HG03439 (cell line): ENCODE data around the gene AZU1.
"Not testable (repeated sequence)": the region's sequence is repeated elsewhere in the genome, so short reads cannot be mapped to it uniquely, and the experiment has no call there.

ENCODE experiments used
- ATAC-seq: cut with Tn5 transposase; IDR thresholded peaks from one replicate; pipeline ENCODE4 v1.9.1; 2021; ENCODE audit warnings: mild to moderate bottlenecking, moderate library complexity; ENCODE audit not compliant: unreplicated experiment

The AZU1 gene

DNA sequence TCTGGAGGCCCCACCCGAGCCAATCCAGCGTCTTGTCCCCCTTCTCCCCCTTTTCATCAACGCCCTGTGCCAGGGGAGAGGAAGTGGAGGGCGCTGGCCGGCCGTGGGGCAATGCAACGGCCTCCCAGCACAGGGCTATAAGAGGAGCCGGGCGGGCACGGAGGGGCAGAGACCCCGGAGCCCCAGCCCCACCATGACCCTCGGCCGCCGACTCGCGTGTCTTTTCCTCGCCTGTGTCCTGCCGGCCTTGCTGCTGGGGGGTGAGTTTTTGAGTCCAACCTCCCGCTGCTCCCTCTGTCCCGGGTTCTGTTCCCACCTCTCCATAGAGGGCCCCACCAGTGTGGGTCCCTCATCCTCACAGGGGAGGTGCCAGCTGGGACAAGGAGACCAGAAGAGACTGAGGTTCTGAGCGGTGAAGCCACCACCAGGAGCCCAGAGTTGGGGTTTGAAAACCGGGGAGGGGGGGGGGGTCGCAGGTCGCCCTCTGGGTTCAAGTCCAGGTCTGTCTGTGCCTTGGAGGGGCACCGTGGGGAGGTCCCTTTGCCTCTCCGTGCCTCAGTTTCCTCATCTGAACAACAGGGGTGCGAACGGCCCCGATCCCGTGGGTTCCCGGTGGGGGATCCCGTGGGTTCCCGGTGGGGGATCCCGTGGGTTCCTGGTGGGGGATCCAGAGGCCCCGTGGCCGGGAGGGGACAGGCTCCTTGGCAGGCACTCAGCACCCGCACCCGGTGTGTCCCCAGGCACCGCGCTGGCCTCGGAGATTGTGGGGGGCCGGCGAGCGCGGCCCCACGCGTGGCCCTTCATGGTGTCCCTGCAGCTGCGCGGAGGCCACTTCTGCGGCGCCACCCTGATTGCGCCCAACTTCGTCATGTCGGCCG is 24.7 kb downstream of the AZU1 start, which contains the start of gene ELANE:
Gene ELANE, plus strand, starts transcription at position 168 of the 878 bp plus-strand sequence. Its CDS starts 26 bp downstream, at position 194.
- no peak for ATAC-seq

DNA sequence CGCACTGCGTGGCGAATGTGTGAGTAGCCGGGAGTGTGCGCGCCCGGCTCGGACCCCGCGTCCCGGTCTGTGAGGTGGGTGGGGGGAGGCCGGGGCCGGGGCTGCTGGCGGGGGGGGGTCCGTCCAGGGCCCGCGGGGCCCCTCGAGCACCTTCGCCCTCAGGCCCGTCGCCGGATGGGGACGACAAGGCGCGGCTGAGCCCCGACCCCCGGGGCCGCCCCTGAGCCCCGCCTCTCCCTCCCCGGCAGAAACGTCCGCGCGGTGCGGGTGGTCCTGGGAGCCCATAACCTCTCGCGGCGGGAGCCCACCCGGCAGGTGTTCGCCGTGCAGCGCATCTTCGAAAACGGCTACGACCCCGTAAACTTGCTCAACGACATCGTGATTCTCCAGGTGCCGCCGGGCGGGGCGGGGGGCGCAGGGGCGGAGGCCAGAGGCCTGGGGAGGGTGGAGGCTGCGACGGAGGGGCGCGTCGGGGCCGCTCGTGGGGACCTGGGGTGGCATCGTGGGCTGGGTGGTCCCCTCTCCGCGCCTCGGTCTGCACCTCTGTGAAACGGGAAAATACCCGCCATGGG is 25.5 kb downstream of the AZU1 start:
- no peak for ATAC-seq

DNA sequence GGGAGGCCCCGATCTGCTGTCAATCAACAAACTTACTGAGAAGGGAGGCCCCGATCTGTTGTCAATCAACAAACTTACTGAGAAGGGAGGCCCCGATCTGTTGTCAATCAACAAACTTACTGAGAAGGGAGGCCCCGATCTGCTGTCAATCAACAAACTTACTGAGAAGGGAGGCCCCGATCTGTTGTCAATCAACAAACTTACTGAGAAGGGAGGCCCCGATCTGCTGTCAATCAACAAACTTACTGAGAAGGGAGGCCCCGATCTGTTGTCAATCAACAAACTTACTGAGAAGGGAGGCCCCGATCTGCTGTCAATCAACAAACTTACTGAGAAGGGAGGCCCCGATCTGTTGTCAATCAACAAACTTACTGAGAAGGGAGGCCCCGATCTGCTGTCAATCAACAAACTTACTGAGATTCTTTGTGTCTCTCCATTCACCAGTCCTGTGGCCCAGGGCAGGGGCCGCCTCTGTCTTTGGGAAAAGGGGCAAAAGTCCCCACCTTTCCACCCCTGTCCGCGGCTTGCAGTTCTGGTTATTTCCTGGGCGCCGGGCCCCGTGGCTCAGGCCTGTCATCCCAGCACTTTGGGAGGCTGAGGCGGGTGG is 26.1 kb downstream of the AZU1 start:
- ATAC-seq: not testable (repeated sequence)

DNA sequence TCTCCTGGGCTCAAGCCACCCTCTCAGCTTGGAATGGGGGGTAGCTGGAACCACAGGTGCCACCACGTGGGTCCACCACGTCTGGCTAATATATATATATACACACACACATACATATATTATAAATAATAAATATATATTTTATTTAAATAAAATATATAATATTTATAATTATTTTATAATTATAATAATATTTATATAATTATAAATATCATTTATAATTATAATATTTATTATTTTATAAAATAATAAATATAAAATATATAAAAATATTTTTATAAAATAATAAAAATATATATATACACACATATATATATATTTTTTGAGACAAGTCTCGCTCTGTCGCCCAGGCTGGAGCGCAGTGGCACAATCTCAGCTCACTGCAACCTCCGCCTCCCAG is 26.9 kb downstream of the AZU1 start:
- no peak for ATAC-seq

DNA sequence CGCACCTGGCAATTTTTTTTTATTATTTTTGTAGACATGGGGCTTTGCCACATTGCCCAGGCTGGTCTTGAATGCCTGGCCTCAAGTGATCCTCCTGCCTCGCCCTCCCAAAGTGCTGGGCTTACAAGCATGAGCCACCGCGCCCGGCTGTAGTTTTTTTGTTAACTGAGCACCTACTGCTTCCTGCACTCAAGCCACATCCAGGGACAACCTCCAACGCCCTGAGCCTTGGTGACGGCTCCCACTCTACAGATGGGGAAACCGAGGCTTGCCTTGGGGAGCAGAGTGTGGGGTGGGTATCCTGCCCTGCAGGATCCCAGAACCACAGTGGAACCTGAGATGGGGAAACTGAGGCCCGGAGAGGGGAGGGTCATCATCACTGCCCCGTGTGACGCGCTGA is 27.5 kb downstream of the AZU1 start:
- no peak for ATAC-seq

DNA sequence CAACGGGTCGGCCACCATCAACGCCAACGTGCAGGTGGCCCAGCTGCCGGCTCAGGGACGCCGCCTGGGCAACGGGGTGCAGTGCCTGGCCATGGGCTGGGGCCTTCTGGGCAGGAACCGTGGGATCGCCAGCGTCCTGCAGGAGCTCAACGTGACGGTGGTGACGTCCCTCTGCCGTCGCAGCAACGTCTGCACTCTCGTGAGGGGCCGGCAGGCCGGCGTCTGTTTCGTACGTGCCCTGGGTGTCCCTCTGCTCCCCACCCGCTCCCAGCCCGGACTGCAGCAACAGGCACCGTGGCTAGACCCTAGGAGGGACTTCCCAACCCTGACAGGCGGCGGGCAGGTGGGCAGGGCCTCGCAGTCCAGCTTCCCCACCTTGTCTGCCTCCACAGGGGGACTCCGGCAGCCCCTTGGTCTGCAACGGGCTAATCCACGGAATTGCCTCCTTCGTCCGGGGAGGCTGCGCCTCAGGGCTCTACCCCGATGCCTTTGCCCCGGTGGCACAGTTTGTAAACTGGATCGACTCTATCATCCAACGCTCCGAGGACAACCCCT is 28.0 kb downstream of the AZU1 start:
- ATAC-seq: no peak

DNA sequence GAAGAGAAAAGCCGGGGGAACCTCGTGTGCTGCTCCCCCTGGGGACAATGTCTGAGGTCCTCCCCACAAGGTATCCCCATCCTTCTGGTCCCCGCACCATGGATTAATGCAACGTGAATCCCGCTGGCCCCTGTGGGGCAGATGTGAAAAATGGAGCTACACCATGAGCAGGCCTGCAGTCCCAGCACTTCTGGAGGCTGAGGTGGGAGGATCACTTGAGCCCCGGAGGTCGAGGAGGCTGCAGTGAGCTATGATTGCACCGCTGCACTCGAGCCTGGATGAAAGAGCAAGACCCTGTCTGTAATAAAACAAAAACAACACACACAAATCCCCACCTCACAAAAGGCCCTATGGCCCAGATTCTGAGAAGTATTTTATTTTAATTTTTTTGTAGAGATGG is 30.6 kb downstream of the AZU1 start:
- no peak for ATAC-seq

DNA sequence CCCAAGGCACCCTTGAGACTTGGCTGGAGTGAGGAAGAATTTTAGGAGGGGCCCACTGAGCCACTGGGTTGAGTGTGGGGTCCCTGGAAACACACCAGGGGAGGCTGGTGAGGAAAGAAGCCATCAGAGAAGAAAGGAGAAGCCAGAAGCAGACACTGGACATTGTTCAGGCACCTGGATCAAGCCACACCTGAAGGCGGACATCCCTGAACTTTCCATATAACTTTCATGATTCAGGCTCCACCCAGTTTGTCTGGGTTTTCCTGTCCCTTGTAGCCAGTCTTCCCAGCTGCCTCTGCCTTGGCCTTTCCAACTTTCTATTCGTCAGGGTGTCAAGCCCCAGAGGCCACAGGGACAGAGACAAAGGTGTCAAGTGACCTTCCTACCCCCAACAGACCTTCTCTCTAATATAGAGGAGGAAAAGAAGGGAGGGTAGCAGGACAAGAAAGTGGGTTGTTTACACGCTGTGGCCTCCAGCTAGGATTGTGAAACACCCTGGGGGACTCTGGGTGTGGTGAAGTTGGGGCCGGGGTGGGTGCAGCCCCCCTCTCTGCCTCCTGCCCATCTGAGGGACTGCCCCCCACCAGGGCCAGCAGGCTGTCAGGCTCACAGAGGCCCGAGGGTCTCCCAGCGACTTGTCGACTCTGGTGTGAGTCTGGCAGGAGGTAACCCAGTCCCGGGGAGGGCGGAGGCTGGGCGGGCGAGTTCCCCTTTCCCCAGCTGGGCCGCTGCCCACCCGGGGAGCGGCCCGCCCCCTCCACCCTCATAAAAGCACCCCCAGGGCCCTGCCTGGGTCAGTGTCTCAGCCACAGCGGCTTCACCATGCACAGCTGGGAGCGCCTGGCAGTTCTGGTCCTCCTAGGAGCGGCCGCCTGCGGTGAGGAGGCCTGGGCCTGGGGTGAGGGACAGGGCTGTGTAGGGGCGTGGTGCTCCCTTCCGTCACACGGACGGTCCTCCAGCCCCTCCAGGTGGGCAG is 31.5 kb downstream of the AZU1 start, which contains the start of gene CFD:
Gene CFD, plus strand, starts transcription at position 797 of the 976 bp plus-strand sequence. Its CDS starts 26 bp downstream, at position 823.
- no peak for ATAC-seq

DNA sequence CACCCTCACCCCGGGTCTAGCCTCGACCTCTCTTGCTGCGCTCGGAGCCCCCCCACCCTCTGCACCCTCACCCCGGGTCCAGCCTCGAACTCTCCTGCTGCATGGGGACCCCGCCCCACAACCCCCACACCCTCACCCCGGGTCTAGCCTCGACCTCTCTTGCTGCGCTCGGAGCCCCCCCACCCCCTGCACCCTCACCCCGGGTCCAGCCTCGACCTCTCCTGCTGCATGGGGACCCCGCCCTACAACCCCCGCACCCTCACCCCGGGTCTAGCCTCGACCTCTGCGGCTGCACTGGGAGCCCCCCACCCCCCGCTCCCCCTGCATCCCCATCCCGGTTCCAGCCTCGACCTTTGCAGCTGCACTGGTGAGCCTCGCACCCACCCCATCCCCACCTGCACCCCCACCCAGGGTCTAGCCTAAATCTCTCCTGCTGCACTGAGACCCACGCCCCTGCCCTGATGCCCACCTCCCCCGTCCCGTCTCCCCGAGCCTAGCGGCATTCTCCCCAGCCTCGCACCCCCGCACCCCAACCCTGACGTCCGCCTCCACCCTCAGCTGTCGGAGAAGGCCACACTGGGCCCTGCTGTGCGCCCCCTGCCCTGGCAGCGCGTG is 33.6 kb downstream of the AZU1 start:
- ATAC-seq: no peak

DNA sequence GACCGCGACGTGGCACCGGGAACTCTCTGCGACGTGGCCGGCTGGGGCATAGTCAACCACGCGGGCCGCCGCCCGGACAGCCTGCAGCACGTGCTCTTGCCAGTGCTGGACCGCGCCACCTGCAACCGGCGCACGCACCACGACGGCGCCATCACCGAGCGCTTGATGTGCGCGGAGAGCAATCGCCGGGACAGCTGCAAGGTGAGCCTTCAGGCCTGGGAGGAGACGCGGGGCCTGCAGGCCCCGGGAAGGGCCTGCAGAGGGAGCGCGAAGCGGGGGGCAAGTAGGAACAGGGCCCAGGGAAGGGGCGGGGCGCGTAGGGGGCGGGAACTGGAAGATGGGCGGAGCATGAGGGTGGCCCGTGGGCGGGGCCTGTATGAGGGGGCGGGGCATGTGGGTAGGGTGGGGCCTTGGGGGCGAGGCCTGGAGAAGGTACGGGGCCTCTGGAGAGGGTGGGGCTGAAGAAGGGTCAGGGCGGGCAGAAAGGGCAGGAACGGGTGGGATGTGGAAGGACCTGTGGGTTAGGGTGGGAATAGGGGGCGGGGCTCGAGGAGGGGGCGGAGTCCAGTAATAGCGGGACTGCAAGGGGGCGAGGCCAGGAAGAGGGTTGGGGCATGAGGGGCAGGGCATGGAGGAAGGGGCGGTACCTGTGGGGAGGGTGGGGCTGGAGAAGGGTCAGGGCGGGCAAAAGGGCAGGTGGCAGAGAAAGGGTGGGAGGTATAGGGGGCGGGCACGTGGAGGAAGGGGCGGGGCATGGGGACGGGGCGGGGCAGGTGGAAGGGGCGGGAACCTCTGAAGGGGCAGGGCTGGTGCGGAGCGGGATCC is 34.3 kb downstream of the AZU1 start:
- ATAC-seq: no peak

DNA sequence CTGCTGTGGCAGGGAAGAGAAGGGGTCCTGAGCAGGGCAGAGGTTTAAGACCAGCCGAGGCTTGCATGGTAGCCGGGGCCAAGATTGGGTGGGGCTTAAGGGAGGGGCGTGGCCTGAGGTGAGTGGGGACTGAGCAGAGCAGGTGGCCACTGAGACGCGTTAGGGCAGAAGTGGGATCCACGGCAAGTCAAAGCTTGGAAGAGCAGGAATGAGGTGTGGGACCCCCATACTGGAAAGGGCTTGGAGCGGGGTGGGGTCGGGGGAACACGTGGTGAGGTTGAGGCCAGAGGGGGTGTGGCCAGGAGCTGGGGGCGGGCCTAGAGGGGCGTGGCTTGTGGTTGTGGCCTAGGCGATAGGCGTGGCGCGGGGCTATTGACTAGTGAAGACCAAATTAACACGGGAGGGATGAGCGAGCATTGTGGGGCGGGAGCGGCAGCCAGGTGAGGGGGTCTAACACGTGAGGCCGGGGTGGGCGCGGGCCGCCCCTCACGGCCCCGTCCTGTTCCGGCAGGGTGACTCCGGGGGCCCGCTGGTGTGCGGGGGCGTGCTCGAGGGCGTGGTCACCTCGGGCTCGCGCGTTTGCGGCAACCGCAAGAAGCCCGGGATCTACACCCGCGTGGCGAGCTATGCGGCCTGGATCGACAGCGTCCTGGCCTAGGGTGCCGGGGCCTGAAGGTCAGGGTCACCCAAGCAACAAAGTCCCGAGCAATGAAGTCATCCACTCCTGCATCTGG is 35.1 kb downstream of the AZU1 start:
- ATAC-seq: no peak

DNA sequence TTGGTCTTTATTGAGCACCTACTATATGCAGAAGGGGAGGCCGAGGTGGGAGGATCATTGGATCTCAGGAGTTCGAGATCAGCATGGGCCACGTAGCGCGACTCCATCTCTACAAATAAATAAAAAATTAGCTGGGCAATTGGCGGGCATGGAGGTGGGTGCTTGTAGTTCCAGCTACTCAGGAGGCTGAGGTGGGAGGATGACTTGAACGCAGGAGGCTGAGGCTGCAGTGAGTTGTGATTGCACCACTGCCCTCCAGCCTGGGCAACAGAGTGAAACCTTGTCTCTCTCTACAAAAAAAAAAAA is 35.6 kb downstream of the AZU1 start:
- no peak for ATAC-seq

DNA sequence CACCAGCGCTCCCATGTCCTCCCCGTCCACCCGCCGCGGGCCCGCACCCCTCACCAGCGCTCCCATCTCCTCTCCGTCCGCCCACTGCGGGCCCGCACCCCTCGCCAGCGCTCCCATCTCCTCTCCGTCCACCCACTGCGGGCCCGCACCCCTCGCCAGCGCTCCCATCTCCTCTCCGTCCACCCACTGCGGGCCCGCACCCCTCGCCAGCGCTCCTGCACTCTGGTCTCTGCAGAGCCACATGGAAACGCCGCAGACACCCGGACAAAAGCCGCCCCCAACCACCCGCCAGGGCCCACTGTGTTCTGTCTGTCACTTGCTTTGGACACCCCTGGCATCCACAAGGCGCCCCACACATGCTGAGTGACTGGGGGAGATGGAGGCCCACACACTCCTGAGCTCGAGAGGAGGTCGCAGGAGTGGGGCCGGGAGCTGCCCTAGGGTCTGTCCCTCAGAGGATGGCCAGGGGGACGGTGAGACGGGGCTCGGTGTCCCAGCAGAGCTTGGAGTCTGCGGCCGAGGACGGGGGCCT is 39.2 kb downstream of the AZU1 start:
- ATAC-seq: no peak

DNA sequence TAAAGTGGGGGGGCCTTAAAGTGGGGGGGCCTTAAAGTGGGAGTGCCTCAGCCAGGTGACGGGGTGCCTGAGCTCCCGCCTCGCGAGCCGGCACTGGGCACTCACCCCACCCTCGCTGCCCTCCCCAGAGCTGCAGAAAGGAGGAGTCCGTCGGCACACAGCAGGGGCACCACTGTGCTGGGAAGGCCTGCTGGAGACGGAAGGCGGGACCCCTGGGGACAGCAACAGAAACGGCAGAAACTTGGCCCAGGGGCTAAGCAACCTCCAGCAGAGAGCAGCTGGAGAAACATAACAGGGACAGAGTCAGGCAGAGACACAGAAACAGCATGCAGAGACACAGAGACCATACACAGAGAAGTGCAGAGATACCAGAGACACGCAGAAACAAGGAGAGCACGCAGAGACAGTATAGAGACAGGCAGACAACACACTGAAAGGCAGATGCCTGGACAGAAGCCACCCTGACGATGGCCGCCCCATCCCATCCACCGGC is 39.7 kb downstream of the AZU1 start:
- no peak for ATAC-seq

DNA sequence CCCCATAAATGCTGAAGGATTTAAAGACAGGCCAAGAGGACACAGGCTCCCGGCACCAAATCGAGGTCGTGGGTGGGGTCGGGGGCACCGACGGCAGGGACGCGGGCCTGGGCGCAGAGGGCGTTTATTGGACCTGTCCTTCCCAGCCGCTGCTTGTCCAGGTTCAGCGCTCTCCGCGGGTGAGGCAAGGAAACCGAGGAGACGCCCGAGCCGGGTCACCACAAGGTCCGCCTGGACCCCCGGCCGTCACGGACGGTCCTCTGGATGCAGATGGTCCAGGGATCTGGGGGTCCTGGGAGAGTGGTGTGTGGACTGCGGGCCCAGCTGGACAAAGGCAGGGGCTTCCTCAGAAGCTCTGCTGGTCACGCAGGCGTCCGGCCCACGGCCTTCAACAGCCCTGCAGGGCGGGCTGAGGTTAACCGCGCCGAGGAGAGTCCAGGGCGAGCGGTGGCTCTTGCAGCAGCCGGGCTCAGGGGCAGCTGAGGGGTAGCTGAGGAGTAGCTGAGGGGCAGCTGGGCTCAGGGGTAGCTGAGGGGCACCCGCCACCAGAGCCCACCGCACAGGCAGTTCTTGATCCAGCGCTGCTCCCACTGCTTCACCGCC is 40.3 kb downstream of the AZU1 start:
- no peak for ATAC-seq

DNA sequence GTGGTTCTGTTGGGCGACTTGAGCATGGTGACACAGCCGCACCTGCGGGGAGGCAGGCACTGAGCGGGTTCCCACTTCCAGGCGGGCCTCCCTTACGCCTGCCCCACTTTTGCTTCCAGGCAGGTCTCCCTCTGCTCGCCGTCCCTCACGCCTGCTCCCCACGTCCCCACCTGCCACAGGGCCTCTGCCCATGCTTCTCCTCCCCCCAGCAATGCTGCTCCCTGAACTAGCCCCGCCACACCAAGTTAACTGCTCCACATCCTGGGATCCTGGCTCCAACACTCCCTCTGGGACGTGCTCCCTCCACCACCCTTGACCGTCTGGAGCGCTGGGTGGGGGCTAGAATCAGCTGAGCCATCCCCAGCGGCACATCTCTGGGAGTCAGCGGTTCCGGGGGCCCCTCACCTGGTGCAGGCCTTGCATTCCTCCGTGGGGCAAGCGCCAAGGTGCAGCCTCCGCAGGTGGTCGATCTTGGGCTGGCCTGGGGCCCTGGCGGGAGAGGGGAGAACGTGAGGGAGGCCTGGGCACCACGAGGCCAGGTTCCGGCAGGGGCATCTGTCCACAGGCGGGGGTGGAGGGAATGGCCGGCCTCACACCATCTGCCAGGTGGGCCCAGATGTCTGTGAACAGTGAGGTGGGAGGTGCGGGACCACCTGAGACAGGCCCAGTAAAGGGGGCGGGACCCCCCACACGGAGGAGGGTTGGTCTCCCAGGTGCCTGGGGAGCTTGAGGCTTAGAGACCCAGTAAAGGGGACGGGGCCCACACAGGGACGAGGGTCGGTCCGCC is 41.0 kb downstream of the AZU1 start:
- no peak for ATAC-seq
